Measurements from ENCODE around the gene ADGRD2. TPM values are rescaled to one million over a fixed set of nuclear protein-coding genes. Genes with fewer than 3 reads are reported as not detected.

ADGRD2 gene
- polyA plus RNA-seq, 2 donors, result 0.02 TPM; not detected in 1

- 27 to 33% methylated on average over 57 to 69 of the region's 69 CpGs for WGBS, 2 donors
- Histone ChIP-seq H3K9me3 (ENCODE audit: control insufficient read depth in 2 of 2, insufficient read depth in 1 of 2, low read depth in 1 of 2, low read length in 1 of 2) (peaks cover 0 to 5% of the 10 kb centered on the region in 2 donors), H3K4me3 (ENCODE audit: low read depth in 1 of 2, low read length in 2 of 2) (peak overlapping the region in 1 of 2 donors; percentile 38), H3K4me1 (ENCODE audit: control insufficient read depth in 2 of 2, insufficient read depth in 2 of 2, low read length in 1 of 2) (peaks cover 9 to 12% of the 10 kb centered on the region in 2 donors), H3K27ac (ENCODE audit: low read depth in 2 of 2, low read length in 1 of 2) (no peak overlapping the region), H3K27me3 (ENCODE audit: control insufficient read depth in 1 of 2, insufficient read depth in 2 of 2, low read length in 2 of 2) (peaks cover 0 to 26% of the 10 kb centered on the region in 2 donors), H3K36me3 (ENCODE audit: control insufficient read depth in 2 of 2, insufficient read depth in 2 of 2, low read length in 1 of 2) (no peaks in the 10 kb centered on the region)
These were observed 55.0 kb downstream of the ADGRD2 start for GRCh38 chr9:124505006-124505900.

GRCh38 chr9:124505901-124506346, 55.7 kb downstream of the ADGRD2 start:
- Histone ChIP-seq H3K27me3 (ENCODE audit: control insufficient read depth in 1 of 2, insufficient read depth in 2 of 2, low read length in 2 of 2) (peaks cover 0 to 26% of the 10 kb centered on the region in 2 donors), H3K9me3 (ENCODE audit: control insufficient read depth in 2 of 2, insufficient read depth in 1 of 2, low read depth in 1 of 2, low read length in 1 of 2) (peaks cover 0 to 5% of the 10 kb centered on the region in 2 donors), H3K4me1 (ENCODE audit: control insufficient read depth in 2 of 2, insufficient read depth in 2 of 2, low read length in 1 of 2) (peaks cover 9 to 12% of the 10 kb centered on the region in 2 donors), H3K27ac (ENCODE audit: low read depth in 2 of 2, low read length in 1 of 2) (no peak overlapping the region), H3K36me3 (ENCODE audit: control insufficient read depth in 2 of 2, insufficient read depth in 2 of 2, low read length in 1 of 2) (no peaks in the 10 kb centered on the region), H3K4me3 (ENCODE audit: low read depth in 1 of 2, low read length in 2 of 2) (no peak overlapping the region)
- 63 to 79% methylated on average over 19 of the region's 19 CpGs for WGBS, 2 donors

GRCh38 chr9:124506433-124506832, 56.2 kb downstream of the ADGRD2 start:
- peaks cover 0 to 26% of the 10 kb centered on the region in 2 donors for H3K27me3 ChIP-seq (ENCODE audit: control insufficient read depth in 1 of 2, insufficient read depth in 2 of 2, low read length in 2 of 2)
- 90% methylated on average over 6 to 8 of the region's 8 CpGs for WGBS, 2 donors

GRCh38 chr9:124506931-124507879, 57.0 kb downstream of the ADGRD2 start, which contains the start of gene NR5A1:
TSS of gene NR5A1 (minus strand) at chr9:124507399. CDS start at chr9:124503395, 4,004 bp downstream.
- WGBS, 2 donors, result 94 to 96% methylated on average over 30 to 34 of the region's 34 CpGs
- Histone ChIP-seq H3K4me3 (ENCODE audit: low read depth in 1 of 2, low read length in 2 of 2) (no peak within 1 kb of the TSS), H3K27me3 (ENCODE audit: control insufficient read depth in 1 of 2, insufficient read depth in 2 of 2, low read length in 2 of 2) (peaks cover 0 to 26% of the 10 kb centered on the region in 2 donors), H3K9me3 (ENCODE audit: control insufficient read depth in 2 of 2, insufficient read depth in 1 of 2, low read depth in 1 of 2, low read length in 1 of 2) (peaks cover 0 to 5% of the 10 kb centered on the region in 2 donors), H3K36me3 (ENCODE audit: control insufficient read depth in 2 of 2, insufficient read depth in 2 of 2, low read length in 1 of 2) (no peaks in the 10 kb centered on the region), H3K27ac (ENCODE audit: low read depth in 2 of 2, low read length in 1 of 2) (no peak within 1 kb of the TSS), H3K4me1 (ENCODE audit: control insufficient read depth in 2 of 2, insufficient read depth in 2 of 2, low read length in 1 of 2) (peaks cover 10 to 12% of the 10 kb centered on the region in 2 donors)

More at GRCh38 chr9:124506433-124506832, 56.2 kb downstream of the ADGRD2 start:
- no peak overlapping the region for H3K27ac ChIP-seq (ENCODE audit: low read depth in 2 of 2, low read length in 1 of 2)
- no peaks in the 10 kb centered on the region for H3K36me3 ChIP-seq (ENCODE audit: control insufficient read depth in 2 of 2, insufficient read depth in 2 of 2, low read length in 1 of 2)
- H3K9me3 ChIP-seq (ENCODE audit: control insufficient read depth in 2 of 2, insufficient read depth in 1 of 2, low read depth in 1 of 2, low read length in 1 of 2), result peaks cover 0 to 5% of the 10 kb centered on the region in 2 donors
- peaks cover 9 to 12% of the 10 kb centered on the region in 2 donors for H3K4me1 ChIP-seq (ENCODE audit: control insufficient read depth in 2 of 2, insufficient read depth in 2 of 2, low read length in 1 of 2)
- H3K4me3 ChIP-seq (ENCODE audit: low read depth in 1 of 2, low read length in 2 of 2), result no peak overlapping the region

- Histone ChIP-seq H3K27ac (ENCODE audit: low read depth in 2 of 2, low read length in 1 of 2) (no peak overlapping the region), H3K36me3 (ENCODE audit: control insufficient read depth in 2 of 2, insufficient read depth in 2 of 2, low read length in 1 of 2) (no peaks in the 10 kb centered on the region), H3K27me3 (ENCODE audit: control insufficient read depth in 1 of 2, insufficient read depth in 2 of 2, low read length in 2 of 2) (peaks cover 0 to 23% of the 10 kb centered on the region in 2 donors), H3K4me1 (ENCODE audit: control insufficient read depth in 2 of 2, insufficient read depth in 2 of 2, low read length in 1 of 2) (peaks cover 12% of the 10 kb centered on the region in 2 donors), H3K4me3 (ENCODE audit: low read depth in 1 of 2, low read length in 2 of 2) (no peak overlapping the region), H3K9me3 (ENCODE audit: control insufficient read depth in 2 of 2, insufficient read depth in 1 of 2, low read depth in 1 of 2, low read length in 1 of 2) (peaks cover 0 to 4% of the 10 kb centered on the region in 2 donors)
- WGBS, 2 donors, result 89 to 91% methylated on average over 11 of the region's 11 CpGs
These were observed 57.7 kb downstream of the ADGRD2 start for GRCh38 chr9:124507880-124508423.

- H3K4me1 ChIP-seq (ENCODE audit: control insufficient read depth in 2 of 2, insufficient read depth in 2 of 2, low read length in 1 of 2), result peaks cover 0 to 3% of the 10 kb centered on the region in 2 donors
- peaks cover 0 to under 1% of the 10 kb centered on the region in 2 donors for H3K27me3 ChIP-seq (ENCODE audit: control insufficient read depth in 1 of 2, insufficient read depth in 2 of 2, low read length in 2 of 2)
- no peaks in the 10 kb centered on the region for H3K36me3 ChIP-seq (ENCODE audit: control insufficient read depth in 2 of 2, insufficient read depth in 2 of 2, low read length in 1 of 2)
- no peak overlapping the region for H3K4me3 ChIP-seq (ENCODE audit: low read depth in 1 of 2, low read length in 2 of 2)
- no peaks in the 10 kb centered on the region for H3K9me3 ChIP-seq (ENCODE audit: control insufficient read depth in 2 of 2, insufficient read depth in 1 of 2, low read depth in 1 of 2, low read length in 1 of 2)
- WGBS, 2 donors, result 77 to 78% methylated on average over 9 of the region's 9 CpGs
- no peak overlapping the region for H3K27ac ChIP-seq (ENCODE audit: low read depth in 2 of 2, low read length in 1 of 2)
These were observed 60.6 kb downstream of the ADGRD2 start for GRCh38 chr9:124510650-124511425.

- Histone ChIP-seq H3K36me3 (ENCODE audit: control insufficient read depth in 2 of 2, insufficient read depth in 2 of 2, low read length in 1 of 2) (no peaks in the 10 kb centered on the region), H3K4me1 (ENCODE audit: control insufficient read depth in 2 of 2, insufficient read depth in 2 of 2, low read length in 1 of 2) (peaks cover 0 to 3% of the 10 kb centered on the region in 2 donors), H3K27me3 (ENCODE audit: control insufficient read depth in 1 of 2, insufficient read depth in 2 of 2, low read length in 2 of 2) (no peaks in the 10 kb centered on the region), H3K4me3 (ENCODE audit: low read depth in 1 of 2, low read length in 2 of 2) (no peak overlapping the region), H3K9me3 (ENCODE audit: control insufficient read depth in 2 of 2, insufficient read depth in 1 of 2, low read depth in 1 of 2, low read length in 1 of 2) (no peaks in the 10 kb centered on the region), H3K27ac (ENCODE audit: low read depth in 2 of 2, low read length in 1 of 2) (no peak overlapping the region)
- 79 to 86% methylated on average over 6 of the region's 6 CpGs for WGBS, 2 donors
These were observed 61.2 kb downstream of the ADGRD2 start for GRCh38 chr9:124511426-124511840.

- Histone ChIP-seq H3K9me3 (ENCODE audit: control insufficient read depth in 2 of 2, insufficient read depth in 1 of 2, low read depth in 1 of 2, low read length in 1 of 2) (no peaks in the 10 kb centered on the region), H3K27me3 (ENCODE audit: control insufficient read depth in 1 of 2, insufficient read depth in 2 of 2, low read length in 2 of 2) (no peaks in the 10 kb centered on the region), H3K4me1 (ENCODE audit: control insufficient read depth in 2 of 2, insufficient read depth in 2 of 2, low read length in 1 of 2) (peaks cover 0 to 3% of the 10 kb centered on the region in 2 donors), H3K27ac (ENCODE audit: low read depth in 2 of 2, low read length in 1 of 2) (no peak overlapping the region), H3K36me3 (ENCODE audit: control insufficient read depth in 2 of 2, insufficient read depth in 2 of 2, low read length in 1 of 2) (no peaks in the 10 kb centered on the region), H3K4me3 (ENCODE audit: low read depth in 1 of 2, low read length in 2 of 2) (no peak overlapping the region)
- 52 to 55% methylated on average over 21 to 23 of the region's 23 CpGs for WGBS, 2 donors
These were observed 61.9 kb downstream of the ADGRD2 start for GRCh38 chr9:124511891-124512805.
